H1 (cell line): ENCODE results near the gene MLYCD. TPM values are rescaled to one million over a fixed set of nuclear protein-coding genes. Genes with fewer than 3 reads are reported as not detected.

Experiments
- CTCF ChIA-PET: fragments of 300-600 bp; sonication (Branson Sonifier 250); formaldehyde crosslinking; loops from one replicate; lab custom pipeline; 2021; ENCODE audit not compliant: partially characterized antibody; lab: Charles Lee
- POLR2A ChIA-PET: fragments of 300-600 bp; sonication (Branson Sonifier 250); formaldehyde crosslinking; loops from one replicate; lab custom pipeline; 2021; ENCODE audit warnings: inconsistent platforms; ENCODE audit not compliant: partially characterized antibody; lab: Charles Lee
- DNase-seq, 2 experiments: peaks; one replicate each; pipeline versions ENCODE4 v3.0.0 to v3.0.0-alpha.2; 2010 to 2022; ENCODE audit warnings: low spot score in 2 of 2, low read depth in 1 of 2, mixed read lengths in 1 of 2
- FAIRE-seq: peaks from 2 replicates; lab custom pipeline; 2011; peaks lifted over from hg19 to GRCh38; lab: Jason Lieb, UNC
- H2AFZ ChIP-seq: 2 replicates; pipeline ENCODE4 v1.8.1; 2012; ENCODE audit warnings: low read length, inconsistent platforms
- H2AK5ac ChIP-seq: 2 replicates; pipeline ENCODE4 v1.6.1; 2013; ENCODE audit warnings: low read depth, low read length
- H2BK120ac ChIP-seq: replicated peaks from 2 replicates; pipeline ENCODE3; 2013; ENCODE audit warnings: low read depth, low read length, inconsistent platforms
- H2BK12ac ChIP-seq: 2 replicates; pipeline ENCODE4 v1.6.1; 2013; ENCODE audit warnings: low read depth, low read length
- H2BK15ac ChIP-seq: 2 replicates; pipeline ENCODE4 v1.6.1; 2013; ENCODE audit warnings: low read length
- H2BK20ac ChIP-seq: 2 replicates; pipeline ENCODE4 v1.6.1; 2013; ENCODE audit warnings: low read length
- H2BK5ac ChIP-seq: 2 replicates; pipeline ENCODE4 v1.6.1; 2013; ENCODE audit warnings: low read depth, low read length
- H3K14ac ChIP-seq: 2 replicates; pipeline ENCODE4 v1.6.1; 2013; ENCODE audit warnings: inconsistent platforms; ENCODE audit not compliant: insufficient read length
- H3K18ac ChIP-seq: 2 replicates; pipeline ENCODE4 v1.6.1; 2013; ENCODE audit warnings: low read length; ENCODE audit errors: extremely low read depth
- H3K23ac ChIP-seq: 2 replicates; pipeline ENCODE4 v1.6.1; 2013; ENCODE audit warnings: inconsistent platforms; ENCODE audit not compliant: insufficient read length
- H3K23me2 ChIP-seq: 2 replicates; pipeline ENCODE4 v1.6.1; 2013; ENCODE audit warnings: low read depth, low read length
- H3K27ac ChIP-seq: 2 replicates; pipeline ENCODE4 v1.6.1; 2011; ENCODE audit warnings: low read depth, low read length, inconsistent platforms
- H3K27me3 ChIP-seq, 4 experiments: replicated peaks in 1 of 4; 1 replicate in 1 of 4; 2 replicates in 3 of 4; pipeline versions ENCODE4 v1.6.1 to v1.8.1; 2011 to 2013; ENCODE audit warnings: low read length in 3 of 4, mild to moderate bottlenecking in 3 of 4, inconsistent platforms in 2 of 4, mixed read lengths in 2 of 4, moderate library complexity in 1 of 4; ENCODE audit not compliant: control insufficient read depth in 3 of 4, insufficient read depth in 3 of 4; ENCODE audit errors: extremely low read depth in 1 of 4
- H3K36me3 ChIP-seq, 4 experiments: 2 replicates each; pipeline versions ENCODE4 v1.6.1 to v1.8.1; 2011 to 2013; ENCODE audit warnings: mild to moderate bottlenecking in 4 of 4, low read length in 3 of 4, moderate library complexity in 2 of 4, control low read depth in 1 of 4, inconsistent platforms in 1 of 4; ENCODE audit not compliant: insufficient read depth in 4 of 4, control insufficient read depth in 2 of 4
- H3K4ac ChIP-seq: replicated peaks from 2 replicates; pipeline ENCODE3; 2013; ENCODE audit warnings: low read length, low read depth, mixed read lengths, inconsistent platforms; ENCODE audit not compliant: insufficient read length
- H3K4me1 ChIP-seq, 4 experiments: replicated peaks in 1 of 4; 1 replicate in 1 of 4; 2 replicates in 3 of 4; pipeline versions ENCODE4 v1.6.1 to v1.8.1; 2011 to 2013; ENCODE audit warnings: low read length in 3 of 4, inconsistent platforms in 2 of 4, mixed read lengths in 1 of 4; ENCODE audit not compliant: insufficient read depth in 4 of 4, control insufficient read depth in 3 of 4
- H3K4me2 ChIP-seq, 2 experiments: 2 replicates each; pipeline versions ENCODE4 v1.6.1 to v1.8.1; 2011 to 2013; ENCODE audit warnings: low read depth in 2 of 2, low read length in 2 of 2, control low read depth in 1 of 2, inconsistent platforms in 1 of 2, mild to moderate bottlenecking in 1 of 2; ENCODE audit not compliant: insufficient read depth in 1 of 2
- H3K4me3 ChIP-seq, 4 experiments: fragments of 200-600, 300-600 bp in 1 of 4; sonication (generic), shearing (Covaris generic), sonication (Bioruptor Twin) in 1 of 4; 2 replicates each; pipeline versions ENCODE4 v1.5.1 to v1.8.1; 2011 to 2016; ENCODE audit warnings: low read length in 4 of 4, low read depth in 3 of 4, control low read depth in 2 of 4, inconsistent platforms in 2 of 4, mild to moderate bottlenecking in 2 of 4, mixed read lengths in 1 of 4, moderate library complexity in 1 of 4; ENCODE audit not compliant: insufficient read depth in 2 of 4; ENCODE audit errors: extremely low read depth in 1 of 4
- H3K56ac ChIP-seq: replicated peaks from 2 replicates; pipeline ENCODE3; 2013; ENCODE audit warnings: low read depth, mild to moderate bottlenecking, mixed read lengths, low read length, inconsistent platforms; ENCODE audit not compliant: insufficient read length
- H3K79me1 ChIP-seq: 2 replicates; pipeline ENCODE4 v1.6.1; 2013; ENCODE audit warnings: low read depth, low read length, control low read depth
- H3K79me2 ChIP-seq, 2 experiments: 2 replicates each; pipeline versions ENCODE4 v1.6.1 to v1.8.1; 2012 to 2013; ENCODE audit warnings: low read length in 2 of 2, mild to moderate bottlenecking in 2 of 2, inconsistent platforms in 1 of 2; ENCODE audit not compliant: insufficient read depth in 2 of 2, control insufficient read depth in 1 of 2
- H3K9ac ChIP-seq, 4 experiments: replicated peaks in 1 of 4; 1 replicate in 1 of 4; 2 replicates in 3 of 4; pipeline versions ENCODE4 v1.6.1 to v1.8.1; 2011 to 2013; ENCODE audit warnings: low read depth in 3 of 4, low read length in 3 of 4, control low read depth in 2 of 4, mild to moderate bottlenecking in 2 of 4, moderate library complexity in 2 of 4, inconsistent platforms in 1 of 4; ENCODE audit errors: extremely low read depth in 1 of 4
- H3K9me3 ChIP-seq, 2 experiments: 2 replicates each; pipeline versions ENCODE4 v1.6.1 to v1.8.1; 2012 to 2013; ENCODE audit warnings: mild to moderate bottlenecking in 2 of 2, moderate library complexity in 2 of 2, control low read depth in 1 of 2, inconsistent platforms in 1 of 2, low read depth in 1 of 2, low read length in 1 of 2, mixed read lengths in 1 of 2; ENCODE audit not compliant: insufficient read depth in 2 of 2
- H4K20me1 ChIP-seq, 2 experiments: replicated peaks in 1 of 2; 2 replicates each; pipeline versions ENCODE3 to v1.8.1; 2011 to 2013; ENCODE audit warnings: inconsistent platforms in 2 of 2, low read length in 2 of 2, mild to moderate bottlenecking in 1 of 2; ENCODE audit not compliant: insufficient read depth in 2 of 2, control insufficient read depth in 1 of 2
- H4K5ac ChIP-seq: 2 replicates; pipeline ENCODE4 v1.6.1; 2013; ENCODE audit warnings: low read length, low read depth, mixed read lengths, inconsistent platforms; ENCODE audit not compliant: insufficient read length
- H4K8ac ChIP-seq: 2 replicates; pipeline ENCODE4 v1.8.0; 2013; ENCODE audit warnings: mild to moderate bottlenecking, moderate library complexity, low read length, inconsistent platforms; ENCODE audit not compliant: insufficient read depth; ENCODE audit errors: extremely low read depth
- H4K91ac ChIP-seq: replicated peaks from 2 replicates; pipeline ENCODE3; 2013; ENCODE audit warnings: low read length, mixed read lengths, inconsistent platforms; ENCODE audit not compliant: insufficient read length
- CBX8 ChIP-seq: fragments of 300-800, 300-1000 bp; sonication (generic); IDR thresholded peaks from 2 replicates; pipeline ENCODE4 v1.7.1; 2016; ENCODE audit warnings: low read depth, low read length, borderline replicate concordance
- RFX5 ChIP-seq: IDR thresholded peaks from 2 replicates; pipeline ENCODE4 v1.6.1; 2011; ENCODE audit warnings: low read depth, low read length, improper control_type of control experiment, borderline replicate concordance
- RXRA ChIP-seq: IDR thresholded peaks from 2 replicates; pipeline ENCODE4 v1.6.1; 2011; ENCODE audit warnings: low read depth, mild to moderate bottlenecking, low read length, moderate library complexity; ENCODE audit not compliant: insufficient read depth
- WGBS, 2 experiments: shearing (Covaris generic) in 1 of 2; methylation state at CpG; one replicate each; pipeline versions ENCODE4 v1.1.6 to v1.1.7; 2013 to 2015; ENCODE audit warnings: low lambda C conversion rate in 2 of 2, mixed read lengths in 2 of 2, inconsistent platforms in 1 of 2, low coverage in 1 of 2, missing lambda C conversion rate in 1 of 2; ENCODE audit not compliant: insufficient replicate concordance in 2 of 2, insufficient coverage in 1 of 2, insufficient read length in 1 of 2; ENCODE audit errors: extremely low coverage in 1 of 2, missing lambda C conversion rate in 1 of 2; 5-methylcytosine and 5-hydroxymethylcytosine counted together
- polyA plus RNA-seq, 7 experiments: library from polyadenylated mRNA; depleted of rRNA in 3 of 7; stranded (reverse) in 5 of 7; unstranded in 2 of 7; fragments of >200 nt in 5 of 7; fragments of 200-250 nt in 2 of 7; gene quantifications; 1 replicate in 5 of 7; 2 replicates in 1 of 7; 4 replicates in 1 of 7; pipeline versions ENCODE4 v1.2.1 to v1.2.3, GENCODE V29; 2011 to 2013; ENCODE audit warnings: missing spikeins in 2 of 7, mixed read lengths in 2 of 7
- total RNA-seq: library from RNA; stranded (reverse); fragmentation: NEBNext Ultra II Directional; extraction: Animal tissue kit (Norgen Biotek cat#: 25700); gene quantifications from 2 replicates; pipeline ENCODE4 v1.2.1, GENCODE V29; 2021

Gene MLYCD
- total and polyA plus RNA-seq, 2 of the 8 experiments (the other 6 are each of a cell fraction or from before 2014, with no cell fraction given): 3.7 to 7.0 TPM

- Histone ChIP-seq H2BK120ac (no peak overlapping the region), H3K4me1 (peaks cover 0 to 11% (median 4%) of the 10 kb centered on the region in 4 experiments; a peak in 4 of 7 replicates), H3K23me2 (no peaks in the 10 kb centered on the region), H3K79me1 (no peaks in the 10 kb centered on the region), H2AFZ (no peak overlapping the region), H3K14ac (no peak overlapping the region), H3K23ac (no peak overlapping the region), H4K5ac (no peak overlapping the region), H4K20me1 (no peaks in the 10 kb centered on the region), H3K18ac (no peak overlapping the region), H3K4me3 (no peak overlapping the region), H2BK20ac (0 out of 2 replicates have a peak overlapping the region, but pooled peaks have one; percentile 29), H3K27me3 (no peaks in the 10 kb centered on the region), H3K56ac (no peak overlapping the region), H2BK12ac (peak overlapping the region; percentile 21; the same call in 1 of the 2 replicates), H3K4ac (no peak overlapping the region), H3K79me2 (no peaks in the 10 kb centered on the region), H2BK15ac (peak overlapping the region; percentile 74; the same call in 1 of the 2 replicates), H3K27ac (no peak overlapping the region), H2AK5ac (no peak overlapping the region), H4K8ac (no peak overlapping the region; the same call in 1 of the 2 replicates), H3K36me3 (no peaks in the 10 kb centered on the region), H4K91ac (no peak overlapping the region), H3K9ac (no peak overlapping the region; a peak in 1 of 7 replicates), H3K9me3 (no peaks in the 10 kb centered on the region), H3K4me2 (no peak overlapping the region), H2BK5ac (no peak overlapping the region; the same call in 1 of the 2 replicates)
- DNase-seq (no peak), FAIRE-seq (no peak)
- POLR2A ChIA-PET: interaction anchor here (1.3 to 2.8 kb wide), 2 partner anchors 10 to 15 kb away, joined by 3 to 24 read pairs; no protein-coding TSS in a partner anchor
- CTCF ChIA-PET: interaction anchor here (1.8 to 1.9 kb wide), 2 partner anchors 18 to 25 kb away, joined by 4 to 5 read pairs; no protein-coding TSS in a partner anchor
- 97% methylated on average over 4 of the region's 4 CpGs; no CpG with 5 or more reads in 1 of the 2 experiments for WGBS, 2 experiments
- TF ChIP-seq RXRA: no peak
- TF ChIP-seq CBX8: no peak
- TF ChIP-seq RFX5: no peak
These were observed 47.4 kb upstream of the MLYCD start for GRCh38 chr16:83851473-83851872.
